ENCODE results near the gene ST3GAL6. TPM values are rescaled to one million over a fixed set of nuclear protein-coding genes. Genes with fewer than 3 reads are reported as not detected.

ST3GAL6 gene
- total and polyA plus RNA-seq, 2 of the 13 experiments (the other 11 are each of a cell fraction or from before 2014, with no cell fraction given) = 17.5 to 23.2 TPM

- TF ChIP-seq CEBPZ (IDR thresholded peaks at IDR 0.05; ENCODE audit: low read length) = no peak
- no peak for TF ChIP-seq ZMYM4 (CRISPR knock-in tag; IDR thresholded peaks at IDR 0.05)
- TF ChIP-seq ZNF678 (CRISPR knock-in tag; IDR thresholded peaks at IDR 0.05) = no peak
- no peak for TF ChIP-seq ZNF609 (CRISPR knock-in tag; IDR thresholded peaks at IDR 0.05; ENCODE audit: borderline replicate concordance)
Measured at GRCh38 chr3:98722389-98722788, 40.8 kb upstream of the ST3GAL6 start (continued).

GRCh38 chr3:98725352-98725751, 37.8 kb upstream of the ST3GAL6 start:
- ATAC-seq (no peak), FAIRE-seq (no peak), DNase-seq (ENCODE audit: low spot score) (no peak)
- 79% methylated on average over 2 of the region's 2 CpGs for WGBS (ENCODE audit: low lambda C conversion rate)
- no peak for TF ChIP-seq ZNF121 (CRISPR knock-in tag; IDR thresholded peaks at IDR 0.05)
- TF ChIP-seq MAFF (IDR thresholded peaks at IDR 0.05; ENCODE audit: low read depth, low read length) = peak; percentile 47; the same call in 1 of the 2 replicates
- peak in 1 of 2 experiments; percentile 68; a peak in 2 of 4 replicates for TF ChIP-seq MAFK (conservative IDR thresholded peaks at IDR 0.05 in 1 of 2, IDR thresholded peaks at IDR 0.05 in 1 of 2; ENCODE audit: low read length in 2 of 2)
- no peak overlapping the region for H3K27ac ChIP-seq (ENCODE audit: extremely low read length, insufficient read depth, low read length)
- ChIA-PET CTCF (ENCODE audit: low intra/inter-chr PET ratio, low total read pairs) (no interaction called here), POLR2A (no interaction called here)
- peaks cover 1% of the 10 kb centered on the region for H3K4me1 ChIP-seq (ENCODE audit: insufficient read depth, low read length)
- no peak overlapping the region for H3K9ac ChIP-seq (ENCODE audit: insufficient read depth, low read depth, low read length)
- in situ Hi-C loops (cut with HindIII; ENCODE audit: extremely low pct_ligation_motif_present, low pct_unique_long_range_greater_than_20kb) = no loop called here
- intact Hi-C loops (cut with micrococcal nuclease; ENCODE audit: unreplicated experiment) = loop anchor here (5.0 kb wide), 1 partner anchor 113 kb away; no protein-coding TSS in a partner anchor
- no peaks in the 10 kb centered on the region for H4K20me1 ChIP-seq (ENCODE audit: insufficient read depth, low read length)
- no TSS peak for BruUV-seq (replicated peaks)
- H2AFZ ChIP-seq (ENCODE audit: low read length) = no peak overlapping the region
- no peaks in the 10 kb centered on the region for H3K27me3 ChIP-seq (ENCODE audit: control insufficient read depth in 1 of 2, insufficient read depth in 2 of 2, low read length in 2 of 2)
- H3K9me3 ChIP-seq (ENCODE audit: low read length) = no peaks in the 10 kb centered on the region
- H3K36me3 ChIP-seq (replicated peaks in 1 of 2; ENCODE audit: control insufficient read depth in 1 of 2, insufficient read depth in 2 of 2, low read length in 2 of 2) = no peaks in the 10 kb centered on the region
- no peak overlapping the region for H3K4me3 ChIP-seq (replicated peaks in 1 of 3; ENCODE audit: insufficient read depth in 1 of 3, low read depth in 2 of 3, low read length in 3 of 3)
- no peaks in the 10 kb centered on the region for H3K79me2 ChIP-seq (ENCODE audit: insufficient read depth, low read length)
- H3K4me2 ChIP-seq (ENCODE audit: low read depth, low read length) = no peak overlapping the region
